Measurements from ENCODE around the gene EEF1G.

DNA sequence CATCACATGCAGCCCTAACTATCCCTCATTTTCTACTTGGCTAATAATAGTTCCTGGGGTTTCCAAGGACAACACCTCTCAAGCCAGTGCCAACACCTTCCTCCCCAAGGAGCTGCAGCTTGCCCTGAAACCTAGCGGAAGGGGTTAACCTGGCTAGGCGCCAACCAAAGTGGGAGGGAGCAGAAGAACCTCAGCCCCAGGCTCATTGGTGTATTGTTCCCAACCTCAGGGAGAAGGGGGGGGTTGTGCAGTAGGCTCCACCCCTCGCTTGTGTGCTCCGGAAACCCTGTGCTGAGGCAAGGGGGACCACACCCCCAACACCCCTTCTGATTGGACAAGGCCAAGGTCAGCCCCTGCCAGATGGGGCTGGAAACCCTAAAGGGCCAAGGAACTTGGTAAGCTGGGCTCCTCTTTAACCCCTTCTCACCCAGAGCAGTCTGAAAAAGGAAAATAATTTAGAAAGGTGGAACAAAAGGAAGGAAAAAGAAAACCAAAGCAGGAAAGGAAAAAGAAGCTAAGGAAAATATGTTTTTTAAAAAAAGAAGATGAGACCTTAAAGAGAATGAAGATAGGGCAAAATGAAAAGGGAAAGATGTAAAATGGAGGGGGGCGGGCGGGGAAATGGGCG lies 25.5 kb upstream of the EEF1G start:
- TF ChIP-seq, protein P1, sequence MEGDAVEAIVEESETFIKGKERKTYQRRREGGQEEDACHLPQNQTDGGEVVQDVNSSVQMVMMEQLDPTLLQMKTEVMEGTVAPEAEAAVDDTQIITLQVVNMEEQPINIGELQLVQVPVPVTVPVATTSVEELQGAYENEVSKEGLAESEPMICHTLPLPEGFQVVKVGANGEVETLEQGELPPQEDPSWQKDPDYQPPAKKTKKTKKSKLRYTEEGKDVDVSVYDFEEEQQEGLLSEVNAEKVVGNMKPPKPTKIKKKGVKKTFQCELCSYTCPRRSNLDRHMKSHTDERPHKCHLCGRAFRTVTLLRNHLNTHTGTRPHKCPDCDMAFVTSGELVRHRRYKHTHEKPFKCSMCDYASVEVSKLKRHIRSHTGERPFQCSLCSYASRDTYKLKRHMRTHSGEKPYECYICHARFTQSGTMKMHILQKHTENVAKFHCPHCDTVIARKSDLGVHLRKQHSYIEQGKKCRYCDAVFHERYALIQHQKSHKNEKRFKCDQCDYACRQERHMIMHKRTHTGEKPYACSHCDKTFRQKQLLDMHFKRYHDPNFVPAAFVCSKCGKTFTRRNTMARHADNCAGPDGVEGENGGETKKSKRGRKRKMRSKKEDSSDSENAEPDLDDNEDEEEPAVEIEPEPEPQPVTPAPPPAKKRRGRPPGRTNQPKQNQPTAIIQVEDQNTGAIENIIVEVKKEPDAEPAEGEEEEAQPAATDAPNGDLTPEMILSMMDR (IDR thresholded peaks at IDR 0.05) = no peak
- TF ChIP-seq EZH2 (IDR thresholded peaks at IDR 0.05; ENCODE audit: borderline replicate concordance, insufficient read depth, low read depth, low read length, poor library complexity, severe bottlenecking) = no peak

All from B cell (primary cell).